LNCaP clone FGC (cell line): ENCODE measurements around the gene RASSF8.

Source experiments
- DNase-seq: peaks from one replicate; pipeline ENCODE4 v3.0.0-alpha.2; 2011; ENCODE audit warnings: low read depth
- H3K4me3 ChIP-seq: 2 replicates; pipeline ENCODE4 v1.5.1; 2011; ENCODE audit warnings: mild to moderate bottlenecking, low read depth, low read length, control low read depth
- TF ChIP-seq, protein P1 (sequence below): IDR thresholded peaks from 2 replicates; pipeline ENCODE4 v1.5.1; 2012; ENCODE audit warnings: mild to moderate bottlenecking; ENCODE audit not compliant: control insufficient read depth, insufficient read depth; ENCODE audit errors: extremely low read depth

RASSF8 gene

DNA sequence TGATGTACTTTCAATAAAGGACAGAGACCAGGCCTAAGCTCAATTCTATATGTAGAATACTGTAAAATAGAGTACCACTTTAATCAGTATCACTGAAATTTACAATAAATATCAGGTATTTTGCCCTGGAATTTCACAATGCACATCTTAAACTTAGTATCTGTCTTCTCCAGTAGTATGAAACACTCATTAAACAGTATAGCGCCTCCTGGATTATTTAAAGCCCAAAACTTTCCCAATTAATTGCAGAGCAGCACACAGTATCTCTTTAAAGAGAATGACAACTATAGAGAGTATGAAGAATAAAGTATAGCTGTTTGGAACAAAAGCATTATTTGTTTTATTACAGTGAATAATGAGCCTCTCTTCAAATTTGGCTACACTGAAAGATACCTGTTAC is 86.1 kb downstream of the RASSF8 start:
- no peak for DNase-seq
- H3K4me3 ChIP-seq, result no peak overlapping the region
- TF ChIP-seq, protein P1, sequence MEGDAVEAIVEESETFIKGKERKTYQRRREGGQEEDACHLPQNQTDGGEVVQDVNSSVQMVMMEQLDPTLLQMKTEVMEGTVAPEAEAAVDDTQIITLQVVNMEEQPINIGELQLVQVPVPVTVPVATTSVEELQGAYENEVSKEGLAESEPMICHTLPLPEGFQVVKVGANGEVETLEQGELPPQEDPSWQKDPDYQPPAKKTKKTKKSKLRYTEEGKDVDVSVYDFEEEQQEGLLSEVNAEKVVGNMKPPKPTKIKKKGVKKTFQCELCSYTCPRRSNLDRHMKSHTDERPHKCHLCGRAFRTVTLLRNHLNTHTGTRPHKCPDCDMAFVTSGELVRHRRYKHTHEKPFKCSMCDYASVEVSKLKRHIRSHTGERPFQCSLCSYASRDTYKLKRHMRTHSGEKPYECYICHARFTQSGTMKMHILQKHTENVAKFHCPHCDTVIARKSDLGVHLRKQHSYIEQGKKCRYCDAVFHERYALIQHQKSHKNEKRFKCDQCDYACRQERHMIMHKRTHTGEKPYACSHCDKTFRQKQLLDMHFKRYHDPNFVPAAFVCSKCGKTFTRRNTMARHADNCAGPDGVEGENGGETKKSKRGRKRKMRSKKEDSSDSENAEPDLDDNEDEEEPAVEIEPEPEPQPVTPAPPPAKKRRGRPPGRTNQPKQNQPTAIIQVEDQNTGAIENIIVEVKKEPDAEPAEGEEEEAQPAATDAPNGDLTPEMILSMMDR, result no peak

DNA sequence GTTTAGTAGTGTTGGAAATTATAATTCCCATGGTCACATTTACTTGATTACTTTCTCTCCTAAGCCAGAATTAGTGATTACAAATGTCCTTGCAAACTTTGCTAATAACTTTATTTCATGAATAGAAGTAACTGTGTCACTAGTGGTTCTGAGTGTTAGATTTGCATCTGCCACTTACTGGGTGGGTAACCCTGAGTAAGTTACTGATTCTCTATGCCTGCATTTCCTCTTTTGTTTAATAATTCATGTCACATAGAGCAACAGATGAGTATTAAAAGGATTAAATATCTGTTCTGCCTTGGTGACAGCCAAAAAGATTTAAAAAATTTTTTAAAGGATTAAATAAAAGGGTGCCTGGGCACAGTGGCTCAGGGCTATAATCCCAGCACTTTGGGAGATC is 87.7 kb downstream of the RASSF8 start:
- TF ChIP-seq, protein P1, result no peak
- no peak for DNase-seq
- no peak overlapping the region for H3K4me3 ChIP-seq

DNA sequence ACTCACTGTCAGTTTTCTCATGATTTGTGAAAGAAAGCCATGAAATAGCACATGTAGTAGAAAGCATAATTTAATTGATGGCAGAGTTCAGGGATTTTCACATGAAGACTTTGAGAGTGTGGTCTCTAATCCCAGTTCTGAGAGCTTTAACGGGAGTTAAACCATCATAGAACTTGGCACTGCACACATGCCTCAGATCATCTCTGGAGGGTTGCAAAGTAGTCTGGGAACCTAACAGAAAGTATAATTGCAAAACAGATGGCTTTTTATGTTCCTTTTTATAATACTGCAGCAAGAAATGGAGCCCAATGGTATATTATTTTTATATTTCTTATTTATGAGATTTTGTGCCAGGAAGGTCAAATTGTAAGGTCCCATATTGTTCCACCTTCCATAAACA is 88.4 kb downstream of the RASSF8 start:
- DNase-seq, result no peak
- TF ChIP-seq, protein P1, result no peak
- H3K4me3 ChIP-seq, result no peak overlapping the region

DNA sequence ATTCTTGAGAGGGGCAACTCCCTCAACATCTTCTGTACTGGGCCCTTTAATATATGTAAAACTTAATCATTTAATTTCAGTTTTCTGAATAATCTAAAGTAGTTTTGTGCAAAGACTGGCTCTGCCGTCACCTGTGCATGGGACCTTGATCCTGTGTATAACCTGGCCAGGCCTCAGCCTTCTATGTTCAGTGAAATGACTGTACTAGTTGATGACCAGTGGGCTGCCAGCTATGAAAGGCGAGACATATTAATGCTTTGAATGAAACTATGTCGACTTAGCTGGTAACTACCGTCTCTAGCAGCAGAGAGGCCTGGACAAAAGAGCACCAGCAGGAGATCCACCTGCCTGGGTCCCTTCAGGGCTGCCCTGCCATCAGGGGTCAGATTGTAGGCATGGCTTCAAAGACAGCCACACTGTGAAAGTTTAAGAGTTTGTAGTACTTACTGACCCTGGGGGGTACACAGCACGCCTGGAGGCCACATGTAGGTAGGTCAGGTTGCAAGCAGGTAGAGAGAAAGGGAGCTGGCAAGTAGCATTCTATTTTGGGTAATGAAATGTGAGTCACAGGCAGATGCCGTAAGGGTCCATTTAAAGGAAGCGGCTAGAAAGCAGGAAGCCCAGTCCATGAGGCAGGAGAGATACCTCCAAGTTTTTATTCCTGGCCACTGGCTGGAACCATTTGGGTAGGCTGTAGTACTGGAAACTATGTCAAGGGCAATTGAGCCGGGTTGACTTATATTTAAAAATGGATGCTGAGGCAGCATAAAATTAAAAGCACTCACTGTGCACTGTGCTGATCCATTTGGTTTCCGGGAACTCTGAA is 89.1 kb downstream of the RASSF8 start:
- DNase-seq, result no peak
- TF ChIP-seq, protein P1, result no peak
- H3K4me3 ChIP-seq, result no peak overlapping the region

DNA sequence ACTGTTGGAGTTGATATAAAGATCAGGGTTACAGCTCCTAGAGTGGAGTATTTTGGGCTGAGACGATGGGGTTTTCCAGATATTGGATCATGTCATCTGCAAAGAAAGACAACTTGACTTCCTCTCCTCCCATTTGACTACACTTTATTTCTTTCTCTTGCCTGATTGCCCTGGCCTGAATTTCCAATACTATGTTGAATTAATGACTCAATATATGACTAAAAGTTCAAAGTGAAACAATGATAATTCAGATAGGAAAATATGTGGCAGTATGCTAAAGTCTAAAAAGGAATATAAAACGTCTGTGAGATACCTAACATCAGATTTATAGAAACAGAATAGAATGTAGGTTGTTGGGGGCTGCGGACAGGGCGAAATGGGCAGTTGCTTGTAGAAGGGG is 94.2 kb downstream of the RASSF8 start:
- DNase-seq, result no peak
- TF ChIP-seq, protein P1, result no peak
- no peak overlapping the region for H3K4me3 ChIP-seq

DNA sequence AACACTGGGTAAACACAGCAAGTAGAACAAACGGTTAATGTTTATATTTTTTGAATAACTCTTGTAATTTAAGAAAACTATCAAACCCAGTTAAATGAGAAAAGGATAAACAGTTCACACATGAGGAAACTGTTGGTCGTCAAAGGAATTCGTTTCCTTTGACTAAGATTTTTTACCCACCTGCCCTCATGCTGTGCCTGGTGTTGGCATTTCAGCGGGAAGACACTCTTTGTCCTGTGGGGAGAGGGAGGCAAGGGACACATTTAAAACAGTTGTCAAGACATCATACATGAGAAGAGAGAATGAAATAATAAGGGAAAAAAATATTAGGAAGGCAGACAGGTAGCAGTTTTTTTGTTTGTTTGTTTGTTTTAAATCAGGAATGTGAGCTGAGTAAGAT is 95.9 kb downstream of the RASSF8 start:
- no peak for DNase-seq
- H3K4me3 ChIP-seq, result no peak overlapping the region
- TF ChIP-seq, protein P1, result no peak

DNA sequence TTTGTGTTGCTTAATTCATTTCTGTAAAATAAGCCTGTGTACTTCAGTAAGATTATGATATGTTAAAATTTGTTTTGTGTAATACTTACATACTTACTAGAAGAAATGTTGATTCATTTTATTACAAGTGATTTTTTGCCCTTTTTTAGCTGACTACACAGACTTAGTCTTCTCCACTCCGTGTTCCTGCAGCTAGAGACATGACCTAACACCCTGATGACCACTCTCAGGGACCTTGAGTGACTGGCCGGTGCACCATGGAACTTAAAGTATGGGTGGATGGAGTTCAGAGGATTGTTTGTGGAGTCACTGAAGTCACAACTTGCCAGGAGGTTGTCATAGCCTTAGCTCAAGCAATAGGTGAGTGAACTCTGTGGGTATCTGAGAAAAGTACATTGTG is 96.6 kb downstream of the RASSF8 start:
- no peak for DNase-seq
- TF ChIP-seq, protein P1, result no peak
- no peak overlapping the region for H3K4me3 ChIP-seq
